Common myeloid progenitor, CD34-positive (primary cell): ENCODE measurements around the gene PRDM16.
"Not testable (repeated sequence)": the region's sequence is repeated elsewhere in the genome, so short reads cannot be mapped to it uniquely, and the experiment has no call there.

Source experiments
- CTCF ChIA-PET: fragments of 350-600 bp; sonication (Branson Sonifier 250); formaldehyde crosslinking; loops from one replicate; lab custom pipeline; 2021; ENCODE audit warnings: antibody characterized with exemption; lab: Charles Lee
- POLR2A ChIA-PET: fragments of 350-600 bp; sonication (Branson Sonifier 250); formaldehyde crosslinking; loops from one replicate; lab custom pipeline; 2021; ENCODE audit warnings: antibody characterized with exemption; lab: Charles Lee
- DNase-seq, 3 donors: peaks; one replicate each; pipeline versions ENCODE4 v3.0.0 to v3.0.0-alpha.2; 2013
- H3K27ac ChIP-seq, 2 experiments: 1 replicate in 1 of 2; 2 replicates in 1 of 2; pipeline ENCODE4 v1.7.0; 2013; ENCODE audit warnings: inconsistent platforms in 2 of 2, low read length in 2 of 2, mild to moderate bottlenecking in 2 of 2, low read depth in 1 of 2, moderate library complexity in 1 of 2; ENCODE audit not compliant: severe bottlenecking in 2 of 2, insufficient read depth in 1 of 2, poor library complexity in 1 of 2
- H3K27me3 ChIP-seq, 5 experiments: replicated peaks in 2 of 5; 1 replicate in 3 of 5; 2 replicates in 2 of 5; pipeline versions ENCODE4 v1.6.1 to v1.7.0; 2013; ENCODE audit warnings: low read length in 4 of 5, mild to moderate bottlenecking in 2 of 5, moderate library complexity in 2 of 5, inconsistent platforms in 1 of 5; ENCODE audit not compliant: insufficient read depth in 5 of 5, control insufficient read depth in 4 of 5
- H3K36me3 ChIP-seq, 4 experiments: 1 replicate in 2 of 4; 2 replicates in 2 of 4; pipeline versions ENCODE4 v1.6.1 to v1.7.0; 2013; ENCODE audit warnings: low read length in 3 of 4, control low read depth in 1 of 4, mild to moderate bottlenecking in 1 of 4; ENCODE audit not compliant: control insufficient read depth in 4 of 4, insufficient read depth in 4 of 4
- H3K4me1 ChIP-seq, 4 experiments: 1 replicate in 3 of 4; 2 replicates in 1 of 4; pipeline versions ENCODE4 v1.6.1 to v1.7.1; 2013; ENCODE audit warnings: low read length in 3 of 4, mild to moderate bottlenecking in 3 of 4, control low read depth in 1 of 4, inconsistent platforms in 1 of 4, moderate library complexity in 1 of 4; ENCODE audit not compliant: control insufficient read depth in 4 of 4, insufficient read depth in 4 of 4; ENCODE audit errors: control extremely low read depth in 1 of 4
- H3K4me3 ChIP-seq, 7 experiments: 1 replicate in 4 of 7; 2 replicates in 3 of 7; pipeline versions ENCODE4 v1.5.1 to v1.7.0; 2013; ENCODE audit warnings: mild to moderate bottlenecking in 7 of 7, low read length in 6 of 7, moderate library complexity in 6 of 7, inconsistent platforms in 2 of 7, low read depth in 2 of 7, control low read depth in 1 of 7; ENCODE audit not compliant: insufficient read depth in 4 of 7, control insufficient read depth in 1 of 7; ENCODE audit errors: extremely low read depth in 1 of 7
- H3K9me3 ChIP-seq, 5 experiments: 1 replicate in 4 of 5; 2 replicates in 1 of 5; pipeline versions ENCODE4 v1.6.1 to v1.7.1; 2013; ENCODE audit warnings: low read length in 4 of 5, mild to moderate bottlenecking in 2 of 5, inconsistent platforms in 1 of 5, low read depth in 1 of 5, moderate library complexity in 1 of 5; ENCODE audit not compliant: control insufficient read depth in 4 of 5, insufficient read depth in 2 of 5; ENCODE audit errors: control extremely low read depth in 1 of 5
- WGBS: methylation state at CpG from one replicate; pipeline ENCODE4 v1.1.5; 2013; ENCODE audit not compliant: insufficient coverage; 5-methylcytosine and 5-hydroxymethylcytosine counted together

PRDM16 gene

DNA sequence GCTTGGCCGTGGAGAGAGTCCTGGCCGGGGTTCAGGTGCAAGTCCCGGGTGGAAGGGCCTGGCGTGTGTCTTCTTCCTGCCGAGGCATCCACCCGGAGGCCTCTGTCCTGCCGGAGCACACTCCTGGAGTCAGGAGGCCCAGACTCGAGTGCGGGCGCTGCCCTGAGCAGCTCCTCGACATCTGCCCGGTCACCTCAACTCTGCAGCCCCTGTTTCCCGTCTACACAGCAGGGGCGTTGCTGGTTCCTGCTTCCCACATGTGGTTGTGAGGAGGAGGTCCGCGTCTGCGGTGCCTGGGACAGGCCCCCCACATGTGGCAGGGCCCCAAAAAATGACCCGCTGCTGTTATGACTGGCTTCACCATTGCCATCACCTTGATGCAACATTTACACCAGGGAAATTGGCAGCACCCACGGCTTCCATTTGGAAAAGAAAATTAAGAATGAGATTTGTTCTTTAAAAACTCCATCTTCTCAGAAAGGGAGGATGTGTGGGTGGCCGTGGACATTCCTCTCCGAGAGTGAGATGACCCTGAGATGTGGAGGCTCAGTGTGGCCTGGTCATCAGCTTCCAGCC lies 169.8 kb downstream of the PRDM16 start:
- 99% methylated on average over 14 of the region's 21 CpGs for WGBS
- CTCF ChIA-PET: no interaction called here
- no peak overlapping the region for H3K4me3 ChIP-seq
- peaks cover 0 to 4% (median 0%) of the 10 kb centered on the region in 4 experiments for H3K4me1 ChIP-seq
- no peaks in the 10 kb centered on the region for H3K36me3 ChIP-seq
- no peaks in the 10 kb centered on the region for H3K27me3 ChIP-seq
- no peak for DNase-seq
- no peak overlapping the region for H3K27ac ChIP-seq
- H3K9me3 ChIP-seq: peaks cover 0 to 5% (median 0%) of the 10 kb centered on the region in 5 experiments
- POLR2A ChIA-PET: interaction anchor here (0.6 to 1.2 kb wide), 2 partner anchors 232 to 257 kb away, joined by 4 to 7 read pairs; no protein-coding TSS in a partner anchor

DNA sequence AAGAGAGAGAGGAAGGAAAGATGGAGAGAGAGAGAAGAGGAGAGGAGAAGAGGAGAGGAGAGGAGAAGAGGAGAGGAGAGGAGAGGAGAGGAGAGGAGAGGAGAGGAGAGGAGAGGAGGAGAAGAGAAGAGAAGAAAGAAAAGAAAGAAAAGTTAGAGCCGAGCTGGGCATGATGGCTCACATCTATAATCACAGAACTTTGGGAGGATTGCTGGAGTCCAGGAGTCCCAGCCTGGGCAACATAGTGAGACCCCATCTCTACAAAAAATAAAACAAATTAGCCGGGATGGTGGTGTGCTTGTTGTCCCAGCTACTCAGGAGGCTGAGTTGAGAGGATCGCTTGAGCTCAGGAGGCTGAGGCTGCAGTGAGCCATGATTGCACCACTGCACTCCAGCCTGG lies 171.0 kb downstream of the PRDM16 start:
- H3K36me3 ChIP-seq, DNase-seq, H3K27ac ChIP-seq, CTCF ChIA-PET, H3K9me3 ChIP-seq, H3K27me3 ChIP-seq, H3K4me1 ChIP-seq, H3K4me3 ChIP-seq: not testable (repeated sequence)
- WGBS: 100% methylated on average over 2 of the region's 3 CpGs
- POLR2A ChIA-PET: interaction anchor here (0.7 kb wide), 1 partner anchor 21 kb away, joined by 4 read pairs; no protein-coding TSS in a partner anchor

DNA sequence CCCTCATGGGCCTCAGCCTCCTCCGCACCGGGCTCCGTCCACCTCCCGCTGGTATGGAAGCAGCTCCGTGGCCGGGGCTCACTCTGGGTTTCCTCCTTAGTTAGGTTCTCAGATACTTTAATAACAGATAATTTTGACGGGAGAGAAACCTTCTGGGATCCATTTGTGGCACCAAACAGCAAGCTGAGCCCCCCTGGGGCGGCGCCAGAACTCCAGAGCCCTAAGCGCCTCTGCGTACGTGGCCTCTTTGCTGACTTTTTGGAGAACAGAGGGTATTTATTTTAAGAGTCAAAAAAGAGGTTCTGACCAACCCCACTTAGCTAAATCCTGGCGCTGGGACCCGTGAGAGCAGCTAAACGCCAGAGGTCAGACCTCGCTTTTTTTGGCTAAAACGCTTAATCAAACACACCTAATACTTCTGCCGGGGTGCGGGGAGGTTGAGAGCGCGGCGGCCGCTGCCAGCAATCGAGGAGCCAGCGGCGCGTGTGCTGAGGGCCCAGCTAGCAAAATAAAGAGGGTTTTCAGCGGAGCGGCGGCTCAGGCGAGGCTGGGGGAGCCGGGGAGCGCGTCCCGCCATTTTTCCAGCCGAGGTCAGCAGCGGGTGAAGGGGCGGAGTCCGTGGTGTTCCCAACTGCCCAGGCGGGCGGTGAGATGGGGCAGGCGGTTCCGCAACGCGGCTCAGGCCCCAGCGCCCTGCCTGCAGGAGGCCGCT lies 171.7 kb downstream of the PRDM16 start:
- CTCF ChIA-PET: no interaction called here
- DNase-seq: no peak
- Histone ChIP-seq H3K9me3 (peaks cover 0 to 5% (median 0%) of the 10 kb centered on the region in 5 experiments), H3K27ac (no peak overlapping the region), H3K36me3 (peaks cover 0 to 3% (median 1%) of the 10 kb centered on the region in 4 experiments), H3K4me3 (no peak overlapping the region), H3K4me1 (peaks cover 0 to 4% (median 0%) of the 10 kb centered on the region in 4 experiments), H3K27me3 (no peaks in the 10 kb centered on the region)
- 98% methylated on average over 46 of the region's 47 CpGs for WGBS
- POLR2A ChIA-PET: no interaction called here

DNA sequence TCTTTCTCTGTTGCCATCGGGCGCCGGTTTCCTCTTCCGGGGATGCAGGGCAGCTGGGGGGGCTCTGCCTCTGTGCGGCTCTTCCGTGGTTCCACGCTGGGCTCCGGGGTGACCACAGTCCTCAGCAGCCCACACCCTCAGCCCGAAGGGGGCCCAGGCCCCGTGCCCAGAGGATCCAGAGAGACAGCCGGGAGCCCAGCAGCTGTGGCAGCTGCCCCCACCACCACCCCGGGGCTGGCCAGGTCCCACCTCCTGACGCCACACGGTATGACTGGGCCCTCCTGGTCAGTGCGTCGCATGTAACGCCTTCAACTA lies 172.2 kb downstream of the PRDM16 start:
- H3K4me1 ChIP-seq: peaks cover 0 to 4% (median 0%) of the 10 kb centered on the region in 4 experiments
- no peak for DNase-seq
- ChIA-PET POLR2A (no interaction called here), CTCF (no interaction called here)
- peaks cover 0 to 3% (median 1%) of the 10 kb centered on the region in 4 experiments for H3K36me3 ChIP-seq
- no peak overlapping the region for H3K4me3 ChIP-seq
- peaks cover 0 to 5% (median 0%) of the 10 kb centered on the region in 5 experiments for H3K9me3 ChIP-seq
- H3K27ac ChIP-seq: no peak overlapping the region
- 98% methylated on average over 12 of the region's 17 CpGs for WGBS
- peaks cover 0 to 2% (median 0%) of the 10 kb centered on the region in 5 experiments for H3K27me3 ChIP-seq

DNA sequence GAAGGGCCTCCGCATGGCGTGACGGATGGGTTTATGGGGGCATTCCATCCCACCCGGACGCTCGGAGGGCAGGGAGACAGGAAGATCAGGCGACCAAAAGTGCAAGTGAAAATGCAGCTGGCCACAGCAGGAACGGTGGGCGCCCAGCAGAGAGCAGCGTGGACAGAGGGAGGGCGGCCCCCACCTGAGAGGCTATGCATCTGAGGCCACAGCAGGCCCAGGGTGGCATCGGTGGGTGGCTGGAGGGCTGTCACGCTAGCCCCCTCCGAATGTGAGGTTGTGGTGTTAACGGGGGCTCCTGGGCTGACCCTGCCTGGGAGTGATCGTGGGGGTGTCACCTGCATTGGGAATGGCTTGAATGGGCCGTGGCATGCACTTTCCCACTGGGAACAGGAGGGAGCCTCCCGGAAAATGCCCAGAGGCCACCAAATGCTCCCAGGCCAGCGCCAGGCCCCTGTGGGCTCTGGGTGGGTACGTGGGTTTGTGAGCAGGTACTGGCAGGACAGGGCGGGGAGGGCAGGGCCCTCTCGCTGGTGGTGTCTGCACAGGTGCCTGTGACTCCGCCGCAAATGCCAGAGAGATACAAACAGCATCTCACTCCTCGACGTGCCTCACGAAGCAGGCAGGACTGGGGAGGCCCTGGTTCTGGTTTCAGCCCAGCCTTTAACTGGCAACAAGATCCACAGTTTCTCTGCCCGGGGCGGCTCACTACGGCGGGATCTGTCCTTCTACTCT lies 172.8 kb downstream of the PRDM16 start:
- Histone ChIP-seq H3K27me3 (peaks cover 0 to 9% (median under 1%) of the 10 kb centered on the region in 5 experiments), H3K4me3 (no peak overlapping the region), H3K27ac (no peak overlapping the region), H3K36me3 (peaks cover 0 to 3% (median 1%) of the 10 kb centered on the region in 4 experiments), H3K4me1 (peaks cover 0 to 2% (median 0%) of the 10 kb centered on the region in 4 experiments), H3K9me3 (peaks cover 0 to 5% (median 0%) of the 10 kb centered on the region in 5 experiments)
- 99% methylated on average over 31 of the region's 31 CpGs for WGBS
- no peak for DNase-seq
- ChIA-PET POLR2A (no interaction called here), CTCF (no interaction called here)

DNA sequence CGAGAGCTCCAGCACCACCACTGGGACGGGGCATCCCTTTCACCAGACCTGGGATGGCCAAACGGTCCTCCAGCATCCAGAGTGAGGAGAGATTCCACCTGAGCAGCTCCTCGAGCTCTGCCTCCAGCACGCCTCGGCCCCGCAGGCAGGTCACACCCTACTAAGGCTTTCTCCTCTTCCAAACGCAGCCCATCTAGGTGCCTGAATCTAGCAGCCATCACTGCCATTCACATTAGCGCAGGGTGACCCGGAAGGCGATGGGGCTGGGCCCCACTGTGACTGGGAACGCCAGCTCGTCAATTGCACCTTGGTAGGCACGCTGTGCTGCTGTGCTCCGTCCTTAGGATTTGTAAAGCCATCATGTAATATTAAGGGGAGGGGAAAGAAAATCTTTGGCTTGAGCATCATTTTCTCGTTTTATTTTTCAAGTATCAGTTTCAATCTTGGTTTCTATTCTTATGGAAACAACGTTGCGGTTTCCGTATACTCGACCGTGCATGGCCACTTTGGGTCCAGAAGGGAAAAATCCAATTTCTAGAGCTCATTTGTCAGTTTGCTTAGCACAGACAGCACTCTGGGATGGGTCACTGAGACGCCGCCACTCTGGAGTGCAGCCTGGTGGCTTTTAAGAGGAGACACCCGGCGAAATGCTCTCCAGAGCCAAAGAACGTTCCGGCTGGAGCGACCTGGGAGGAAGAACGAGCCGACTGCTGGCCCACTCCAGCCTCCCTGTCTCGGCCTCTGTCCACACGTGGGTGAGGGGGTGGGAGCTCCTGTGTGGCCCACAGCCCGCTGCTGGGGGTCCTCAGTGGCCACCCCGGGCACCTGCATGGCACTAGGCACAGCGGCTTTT lies 173.6 kb downstream of the PRDM16 start:
- ChIA-PET POLR2A (no interaction called here), CTCF (no interaction called here)
- H3K27me3 ChIP-seq: peaks cover 0 to 17% (median 4%) of the 10 kb centered on the region in 5 experiments
- peaks cover 0 to 3% (median 1%) of the 10 kb centered on the region in 4 experiments for H3K36me3 ChIP-seq
- peaks cover 0 to 5% (median 0%) of the 10 kb centered on the region in 5 experiments for H3K9me3 ChIP-seq
- 97% methylated on average over 26 of the region's 35 CpGs for WGBS
- no peak overlapping the region for H3K4me3 ChIP-seq
- no peak overlapping the region for H3K27ac ChIP-seq
- DNase-seq: no peak
- H3K4me1 ChIP-seq: peaks cover 0 to 9% (median 4%) of the 10 kb centered on the region in 4 experiments
